Stomach smooth muscle (tissue), 2 donors: ENCODE data around the gene SEZ6L2.
"Not testable (repeated sequence)": the region's sequence is repeated elsewhere in the genome, so short reads cannot be mapped to it uniquely, and the experiment has no call there.

Experiments
- H3K27ac ChIP-seq: one replicate; pipeline ENCODE4 v1.7.0; 2013; ENCODE audit warnings: mild to moderate bottlenecking, low read length, inconsistent platforms
- H3K27me3 ChIP-seq, 2 donors: one replicate each; pipeline ENCODE4 v1.7.0; 2013; ENCODE audit warnings: low read length in 2 of 2; ENCODE audit not compliant: insufficient read depth in 2 of 2, control insufficient read depth in 1 of 2
- H3K36me3 ChIP-seq, 2 donors: one replicate each; pipeline ENCODE4 v1.7.0; 2013; ENCODE audit warnings: low read length in 2 of 2; ENCODE audit not compliant: control insufficient read depth in 2 of 2, insufficient read depth in 2 of 2
- H3K4me1 ChIP-seq: one replicate; pipeline ENCODE4 v1.7.0; 2013; ENCODE audit warnings: low read length; ENCODE audit not compliant: control insufficient read depth, insufficient read depth
- H3K4me3 ChIP-seq, 2 donors: one replicate each; pipeline ENCODE4 v1.7.0; 2013; ENCODE audit warnings: low read length in 2 of 2
- H3K9ac ChIP-seq, 2 donors: one replicate each; pipeline ENCODE4 v1.7.0; 2013; ENCODE audit warnings: low read length in 2 of 2, mild to moderate bottlenecking in 1 of 2
- H3K9me3 ChIP-seq, 2 donors: one replicate each; pipeline ENCODE4 v1.7.0; 2013; ENCODE audit warnings: low read length in 2 of 2; ENCODE audit not compliant: control insufficient read depth in 2 of 2
- donor health status: healthy.
- donor health status: Pancreatic carcinoma.

SEZ6L2 gene

DNA sequence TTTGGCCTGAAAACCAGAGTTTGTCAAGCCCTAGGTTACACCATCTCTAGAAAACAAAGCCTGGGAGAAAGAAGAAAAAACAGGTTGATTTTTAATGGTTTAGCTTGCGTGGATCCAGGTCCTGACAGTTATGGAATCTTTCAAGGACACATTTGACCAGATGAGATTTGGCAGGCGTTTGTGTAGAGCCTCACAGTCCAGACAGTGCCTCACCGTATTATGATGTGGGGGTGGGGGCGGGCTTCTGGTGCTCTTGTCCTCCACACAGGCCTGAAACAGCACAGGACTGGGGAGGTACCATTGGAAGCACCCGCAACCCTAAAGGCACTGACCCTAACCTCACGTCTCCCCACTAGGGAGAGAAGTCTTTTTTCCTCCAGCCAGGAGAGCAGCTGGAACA lies 59.5 kb downstream of the SEZ6L2 start:
- Histone ChIP-seq H3K36me3 (peaks cover 35 to 45% of the 10 kb centered on the region in 2 donors), H3K9ac (no peak overlapping the region), H3K27me3 (no peaks in the 10 kb centered on the region), H3K27ac (no peak overlapping the region), H3K9me3 (no peaks in the 10 kb centered on the region), H3K4me3 (no peak overlapping the region), H3K4me1 (peaks cover 2% of the 10 kb centered on the region)

DNA sequence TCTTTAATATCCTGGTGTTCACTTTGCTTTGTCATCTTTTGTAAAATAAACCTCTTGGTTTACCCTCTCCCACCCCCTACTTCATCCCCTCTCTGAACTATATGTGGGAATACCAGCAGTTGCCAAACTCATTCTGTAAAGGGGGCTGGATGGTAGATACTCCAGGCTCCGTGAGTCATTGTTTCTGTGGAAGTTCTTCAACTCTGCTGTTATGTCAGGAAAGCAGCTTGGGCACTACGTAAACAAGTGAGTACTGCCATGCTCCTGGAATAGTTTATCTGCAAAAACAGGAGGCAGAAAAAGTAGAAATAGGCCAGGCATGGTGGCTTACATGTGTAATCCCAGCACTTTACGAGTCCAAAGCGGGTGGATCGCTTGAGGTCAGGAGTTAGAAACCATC lies 61.5 kb downstream of the SEZ6L2 start:
- H3K36me3 ChIP-seq: peaks cover 39 to 51% of the 10 kb centered on the region in 2 donors
- no peak overlapping the region for H3K27ac ChIP-seq
- H3K4me1 ChIP-seq: no peaks in the 10 kb centered on the region
- no peaks in the 10 kb centered on the region for H3K9me3 ChIP-seq
- no peaks in the 10 kb centered on the region for H3K27me3 ChIP-seq
- H3K9ac ChIP-seq: no peak overlapping the region
- no peak overlapping the region for H3K4me3 ChIP-seq

DNA sequence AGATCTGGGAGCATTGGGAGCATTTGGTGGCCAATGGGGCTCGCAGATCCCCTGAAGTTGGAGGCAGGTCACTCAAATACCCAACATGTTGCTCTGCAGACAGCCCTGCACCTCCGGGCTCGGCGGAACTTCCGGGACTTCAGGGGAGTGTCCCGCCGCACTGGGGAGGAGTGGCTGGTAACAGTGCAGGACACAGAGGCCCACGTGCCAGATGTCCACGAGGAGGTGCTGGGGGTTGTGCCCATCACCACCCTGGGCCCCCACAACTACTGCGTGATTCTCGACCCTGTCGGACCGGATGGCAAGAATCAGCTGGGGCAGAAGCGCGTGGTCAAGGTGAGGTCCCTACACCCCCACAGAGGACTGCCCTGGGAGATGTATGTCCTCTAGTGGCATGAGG lies 62.7 kb downstream of the SEZ6L2 start:
- Histone ChIP-seq H3K27ac (no peak overlapping the region), H3K27me3 (no peaks in the 10 kb centered on the region), H3K4me1 (no peaks in the 10 kb centered on the region), H3K9ac (no peak overlapping the region), H3K9me3 (no peaks in the 10 kb centered on the region), H3K4me3 (no peak overlapping the region), H3K36me3 (peaks cover 37 to 44% of the 10 kb centered on the region in 2 donors)

DNA sequence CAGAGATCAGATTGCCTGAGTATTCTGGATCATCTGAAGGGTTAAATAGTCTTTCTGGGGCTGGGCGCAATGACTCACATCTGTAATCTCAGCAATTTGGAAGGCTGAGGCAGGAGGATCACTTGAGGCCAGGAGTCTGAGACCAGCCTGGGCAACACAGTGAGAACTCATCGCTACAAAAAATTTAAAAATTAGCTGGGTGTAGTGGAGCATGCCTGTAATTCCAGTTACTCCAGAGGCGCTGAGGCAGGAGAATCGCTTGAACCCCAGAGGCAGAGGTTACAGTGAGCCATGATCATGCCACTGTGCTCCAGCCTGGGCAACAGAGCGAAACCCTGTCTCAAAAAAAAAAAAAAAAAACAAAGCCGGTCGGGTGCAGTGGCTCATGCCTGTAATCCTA lies 63.4 kb downstream of the SEZ6L2 start:
- no peak overlapping the region for H3K4me3 ChIP-seq
- no peaks in the 10 kb centered on the region for H3K4me1 ChIP-seq
- H3K27ac ChIP-seq: no peak overlapping the region
- peaks cover 36 to 37% of the 10 kb centered on the region in 2 donors for H3K36me3 ChIP-seq
- no peak overlapping the region for H3K9ac ChIP-seq
- H3K27me3 ChIP-seq: no peaks in the 10 kb centered on the region
- no peaks in the 10 kb centered on the region for H3K9me3 ChIP-seq

DNA sequence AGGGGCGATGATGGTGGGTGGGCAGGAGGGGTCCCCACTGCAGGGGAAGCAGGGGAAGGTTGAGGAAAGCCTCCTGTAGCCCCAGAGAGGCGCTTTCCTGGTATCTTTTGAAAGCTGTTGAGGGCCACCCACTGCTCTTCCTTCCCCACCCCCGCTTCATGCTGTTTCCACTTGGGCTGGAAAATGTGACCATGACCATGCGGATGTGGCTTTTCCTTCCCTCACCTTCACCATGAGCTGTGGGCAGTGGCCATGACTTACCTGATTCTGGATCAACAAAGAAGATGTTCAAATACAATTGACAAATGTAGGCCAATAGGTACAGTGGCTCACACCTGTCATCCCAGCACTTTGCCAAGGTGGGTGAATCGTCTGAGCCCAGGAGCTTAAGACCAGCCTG lies 65.3 kb downstream of the SEZ6L2 start:
- H3K9ac ChIP-seq: no peak overlapping the region
- no peak overlapping the region for H3K27ac ChIP-seq
- peaks cover 36 to 43% of the 10 kb centered on the region in 2 donors for H3K36me3 ChIP-seq
- no peaks in the 10 kb centered on the region for H3K27me3 ChIP-seq
- no peaks in the 10 kb centered on the region for H3K9me3 ChIP-seq
- H3K4me1 ChIP-seq: no peaks in the 10 kb centered on the region
- no peak overlapping the region for H3K4me3 ChIP-seq

DNA sequence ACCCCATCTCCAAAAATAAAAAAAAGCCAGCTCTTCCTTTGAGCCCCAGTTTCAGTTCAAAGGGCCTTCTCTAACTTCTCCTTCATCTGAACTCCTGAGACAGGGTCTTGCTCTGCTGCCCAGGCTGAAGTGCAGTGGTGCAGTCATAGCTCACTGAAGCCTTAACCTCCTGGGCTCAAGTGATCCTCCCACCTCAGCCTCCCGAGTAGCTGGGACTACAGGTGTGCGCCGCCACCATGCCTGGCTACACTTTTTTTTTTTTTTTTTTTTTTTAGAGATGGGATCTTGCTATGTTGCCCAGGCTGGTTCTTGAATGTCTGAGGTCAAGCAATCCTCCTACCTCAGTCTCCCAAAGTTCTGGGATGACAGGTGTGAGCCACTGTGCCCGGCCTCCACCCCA lies 66.1 kb downstream of the SEZ6L2 start:
- peaks cover 33 to 43% of the 10 kb centered on the region in 2 donors for H3K36me3 ChIP-seq
- not testable (repeated sequence) for H3K9ac ChIP-seq, H3K4me3 ChIP-seq, H3K27ac ChIP-seq, H3K4me1 ChIP-seq, H3K27me3 ChIP-seq, H3K9me3 ChIP-seq

DNA sequence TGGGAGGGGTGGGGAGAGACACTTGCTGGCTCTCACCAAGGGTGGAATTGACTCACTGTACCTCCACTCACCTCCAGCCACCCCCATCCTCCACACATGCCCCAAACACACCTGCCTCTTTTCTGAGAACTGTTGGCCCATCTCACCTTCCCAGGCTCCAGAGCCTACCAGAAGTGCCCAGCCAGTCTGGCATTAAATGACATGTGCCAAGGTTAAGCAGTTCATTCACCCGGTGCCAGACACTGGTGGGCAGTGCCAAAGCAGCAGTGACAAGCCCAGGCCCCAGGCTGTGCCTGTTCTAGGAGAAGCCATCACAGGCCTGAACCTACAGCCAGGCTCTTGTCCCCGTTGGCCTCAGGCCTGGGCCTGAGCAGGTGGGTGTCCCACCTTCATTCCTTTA lies 67.9 kb downstream of the SEZ6L2 start:
- no peak overlapping the region for H3K27ac ChIP-seq
- no peaks in the 10 kb centered on the region for H3K9me3 ChIP-seq
- H3K36me3 ChIP-seq: peaks cover 24 to 34% of the 10 kb centered on the region in 2 donors
- H3K9ac ChIP-seq: no peak overlapping the region
- no peaks in the 10 kb centered on the region for H3K27me3 ChIP-seq
- no peak overlapping the region for H3K4me3 ChIP-seq
- H3K4me1 ChIP-seq: peaks cover 6% of the 10 kb centered on the region

- no peaks in the 10 kb centered on the region for H3K9me3 ChIP-seq
- no peak overlapping the region for H3K9ac ChIP-seq
- no peaks in the 10 kb centered on the region for H3K27me3 ChIP-seq
- no peak overlapping the region for H3K4me3 ChIP-seq
- peaks cover 23 to 32% of the 10 kb centered on the region in 2 donors for H3K36me3 ChIP-seq
- peaks cover 10% of the 10 kb centered on the region for H3K4me1 ChIP-seq
- H3K27ac ChIP-seq: no peak overlapping the region
These were observed 68.6 kb downstream of the SEZ6L2 start for GRCh38 chr16:29830774-29831173.

GRCh38 chr16:29826342-29826695 lies 73.0 kb downstream of the SEZ6L2 start:
- H3K36me3 ChIP-seq: peaks cover 8 to 9% of the 10 kb centered on the region in 2 donors
- H3K4me3 ChIP-seq: no peak overlapping the region
- H3K4me1 ChIP-seq: peaks cover 42% of the 10 kb centered on the region
- H3K27me3 ChIP-seq: no peaks in the 10 kb centered on the region
- H3K27ac ChIP-seq: peak overlapping the region; percentile 41
- no peak overlapping the region for H3K9ac ChIP-seq
- no peaks in the 10 kb centered on the region for H3K9me3 ChIP-seq

- peaks cover 3 to 5% of the 10 kb centered on the region in 2 donors for H3K36me3 ChIP-seq
- H3K9me3 ChIP-seq: no peaks in the 10 kb centered on the region
- peak overlapping the region in 1 of 2 donors; percentile 44 for H3K4me3 ChIP-seq
- no peak overlapping the region for H3K9ac ChIP-seq
- H3K27me3 ChIP-seq: no peaks in the 10 kb centered on the region
- H3K27ac ChIP-seq: peak overlapping the region; percentile 41
- H3K4me1 ChIP-seq: peaks cover 51% of the 10 kb centered on the region
These were observed 74.0 kb downstream of the SEZ6L2 start for GRCh38 chr16:29825145-29826044.

GRCh38 chr16:29824589-29825144 lies 74.7 kb downstream of the SEZ6L2 start:
- Histone ChIP-seq H3K9me3 (no peaks in the 10 kb centered on the region), H3K9ac (no peak overlapping the region), H3K4me3 (peak overlapping the region in 1 of 2 donors; percentile 44), H3K27ac (peak overlapping the region; percentile 41), H3K4me1 (peaks cover 55% of the 10 kb centered on the region), H3K27me3 (no peaks in the 10 kb centered on the region), H3K36me3 (peaks cover 0 to 2% of the 10 kb centered on the region in 2 donors)
